ENCODE measurements around the gene BTNL2.

The BTNL2 gene

GRCh38 chr6:32413427-32414047 lies 6.6 kb upstream of the BTNL2 start:
- no peak for DNase-seq

GRCh38 chr6:32411566-32412327 lies 4.8 kb upstream of the BTNL2 start:
- DNase-seq: no peak

DNA sequence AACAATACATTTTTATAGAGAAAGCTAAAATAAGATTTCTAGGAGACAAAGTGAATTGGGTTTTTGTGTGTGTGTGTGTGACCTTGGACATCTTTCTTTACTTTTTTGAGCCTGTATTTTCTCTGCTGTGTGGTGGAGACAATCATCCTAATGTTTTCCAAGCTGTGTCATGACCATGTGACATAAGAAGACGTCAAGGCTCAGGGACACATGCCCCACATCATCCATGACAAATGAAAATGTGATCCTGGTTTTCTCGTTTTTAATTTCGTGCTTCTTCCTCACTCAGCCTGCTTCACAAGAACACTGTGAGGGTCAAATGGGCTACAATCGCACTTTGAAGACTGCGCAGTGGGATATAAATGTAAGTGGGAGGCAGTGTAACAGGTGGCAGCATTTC lies 3.9 kb upstream of the BTNL2 start:
- DNase-seq: no peak

- no peak for DNase-seq
Observed at GRCh38 chr6:32406197-32406596, 784 bp downstream of the BTNL2 start.

DNA sequence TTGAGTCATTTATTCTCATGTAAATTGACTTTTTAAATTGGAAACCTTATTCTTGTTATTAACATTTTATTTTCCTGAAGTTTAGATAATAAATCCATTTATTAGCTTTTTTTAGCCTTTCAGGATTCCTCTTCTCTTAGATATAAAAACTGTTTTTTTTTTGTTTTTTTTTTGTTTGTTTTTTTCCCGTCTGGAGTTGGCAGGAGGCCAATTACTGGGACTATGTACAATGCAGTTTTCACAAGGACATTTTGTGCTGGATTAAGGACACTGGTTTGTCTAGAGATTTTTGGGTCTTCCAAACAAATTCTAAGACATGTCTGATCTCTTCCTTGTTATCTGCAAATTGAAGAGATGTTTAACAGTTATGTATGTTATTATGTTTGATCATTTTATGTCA lies 1.3 kb downstream of the BTNL2 start:
- no peak for DNase-seq

GRCh38 chr6:32402812-32403211 lies 4.2 kb downstream of the BTNL2 start:
- no peak for DNase-seq

- no peak for DNase-seq
Observed at GRCh38 chr6:32401284-32401963, 5.6 kb downstream of the BTNL2 start.

DNA sequence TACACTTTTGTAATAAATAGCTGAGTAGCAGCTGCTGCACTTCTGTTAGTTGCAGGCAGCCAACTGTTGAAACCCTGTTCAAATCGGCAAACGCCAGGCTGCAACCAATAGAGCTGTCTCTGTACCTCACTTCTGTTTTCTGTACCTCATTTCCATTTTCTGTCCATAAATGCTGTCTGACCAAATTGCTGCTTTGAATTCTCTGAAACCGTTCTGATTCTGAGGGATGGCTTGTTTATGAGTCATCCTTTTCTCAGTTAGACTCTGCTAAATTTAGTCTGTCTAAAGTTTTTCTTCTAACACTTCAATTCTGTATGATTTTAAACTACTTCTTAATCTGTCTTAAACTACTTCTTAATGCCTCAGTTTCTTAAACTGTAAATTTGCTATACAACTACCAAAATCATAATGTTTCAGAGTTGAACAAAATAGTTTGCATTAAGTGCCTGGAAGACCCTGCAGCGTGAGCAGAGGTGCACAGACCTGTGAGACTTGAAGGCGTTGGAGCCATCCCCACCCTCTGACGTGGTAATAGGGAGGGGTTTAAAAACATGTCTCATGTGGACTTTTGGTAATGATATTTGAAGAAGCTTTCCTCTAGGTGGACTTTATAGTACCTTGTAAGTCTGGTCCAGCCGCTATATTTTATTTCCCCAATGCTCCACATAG lies 9.6 kb downstream of the BTNL2 start:
- DNase-seq: no peak

DNA sequence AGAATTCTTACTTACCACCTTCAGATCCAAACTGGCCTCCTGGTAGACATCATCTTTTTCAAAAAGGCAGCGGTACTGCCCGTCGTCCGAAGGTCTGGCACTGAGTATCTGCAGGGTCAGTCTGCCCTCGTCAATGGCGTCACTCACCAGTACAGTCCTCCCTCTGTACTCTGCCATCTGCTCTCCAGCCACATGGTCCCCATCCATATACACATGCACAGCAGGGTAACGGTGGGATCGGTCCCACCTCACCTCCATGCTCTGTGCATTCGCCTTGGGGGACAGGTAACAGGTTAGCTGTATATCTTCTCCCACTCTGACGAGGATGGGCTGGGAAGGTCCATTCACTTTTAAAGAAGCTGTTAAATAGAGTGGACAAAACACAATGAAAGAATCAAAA lies 11.0 kb downstream of the BTNL2 start:
- DNase-seq: no peak

DNA sequence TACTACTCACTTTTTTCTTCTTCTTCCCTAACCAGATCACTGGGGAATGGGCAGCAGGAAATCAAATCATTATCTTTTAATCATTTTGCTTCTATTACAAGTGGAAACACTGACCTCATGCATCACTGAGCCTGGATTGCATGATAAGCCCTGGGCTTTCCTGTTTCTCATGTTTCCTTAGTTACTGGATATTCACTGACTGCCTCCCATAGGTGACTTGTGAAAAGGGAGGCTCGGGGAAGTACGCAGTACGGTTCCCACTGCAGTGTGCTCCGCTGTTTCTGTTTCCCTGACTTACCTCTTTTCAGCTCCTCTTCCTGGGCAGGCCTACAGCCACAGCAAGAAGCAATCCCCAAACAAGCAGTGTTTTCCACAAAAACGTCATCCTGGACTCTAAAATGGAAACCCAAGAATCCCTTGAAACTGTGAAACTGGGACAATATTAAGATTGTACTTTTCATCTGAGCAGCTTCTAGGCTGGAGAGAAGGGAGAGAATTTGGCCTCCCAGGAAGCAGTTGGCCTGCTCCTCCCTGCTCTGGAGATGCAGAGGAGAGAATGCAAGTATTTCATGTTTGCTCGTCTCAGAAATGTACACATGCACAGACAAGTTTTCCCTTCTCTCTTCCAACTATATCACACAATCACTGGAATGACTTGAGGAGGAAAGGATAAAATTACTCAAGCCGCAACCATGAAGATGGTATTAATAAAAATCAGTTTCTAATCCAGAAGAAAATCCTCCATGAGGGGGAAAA lies 13.1 kb downstream of the BTNL2 start:
- DNase-seq: no peak

GRCh38 chr6:32391505-32391904 lies 15.5 kb downstream of the BTNL2 start:
- no peak for DNase-seq

GRCh38 chr6:32387589-32388340 lies 19.2 kb downstream of the BTNL2 start:
- DNase-seq: no peak

DNA sequence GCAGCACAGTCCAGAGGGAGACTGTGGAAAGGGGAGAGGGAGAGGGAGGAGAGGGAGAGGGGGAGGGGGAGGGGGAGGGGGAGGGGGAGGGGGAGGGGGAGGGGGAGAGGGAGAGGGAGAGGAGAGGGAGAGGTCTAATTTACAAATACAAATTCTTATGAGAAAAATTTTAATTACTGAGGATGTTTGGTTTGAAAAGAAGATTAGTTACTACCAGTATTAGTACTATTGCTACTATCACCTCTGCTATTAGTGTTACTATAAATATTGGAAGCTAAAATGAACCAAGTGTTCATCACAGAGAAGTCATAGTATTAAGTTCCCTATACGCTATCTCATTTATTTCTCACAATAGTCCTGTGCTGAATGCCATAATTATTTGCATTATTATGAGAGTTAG lies 20.9 kb downstream of the BTNL2 start:
- DNase-seq: no peak

GRCh38 chr6:32382757-32383420 lies 24.1 kb downstream of the BTNL2 start:
- DNase-seq: no peak

- DNase-seq: no peak
Observed at GRCh38 chr6:32379545-32379944, 27.4 kb downstream of the BTNL2 start.

- no peak for DNase-seq
Observed at GRCh38 chr6:32375739-32376529, 31.0 kb downstream of the BTNL2 start.

- DNase-seq: no peak
Observed at GRCh38 chr6:32371803-32372202, 35.2 kb downstream of the BTNL2 start, which contains the start of gene TSBP1. TSS of gene TSBP1 (minus strand) at chr6:32371903. CDS start at chr6:32371706, 197 bp downstream.

DNA sequence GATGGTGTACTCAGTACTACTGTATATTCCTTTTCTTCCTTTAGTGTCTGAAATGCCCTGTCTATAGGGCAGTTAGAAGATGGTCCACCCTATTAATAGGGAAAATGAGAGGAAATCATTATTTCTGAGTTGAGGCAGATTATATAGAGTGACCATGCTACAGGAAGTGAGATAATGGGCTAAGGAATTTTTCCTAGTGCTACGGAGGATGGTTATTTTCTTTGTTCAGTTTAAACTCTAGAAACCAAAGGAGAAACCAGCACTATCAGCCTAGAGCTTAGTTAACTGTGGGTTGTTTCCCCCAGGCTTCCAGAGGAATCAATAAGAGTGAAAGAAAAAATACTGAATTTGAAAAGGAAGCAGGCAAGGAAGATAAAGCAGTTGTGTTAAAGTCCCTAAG lies 35.8 kb downstream of the BTNL2 start:
- DNase-seq: no peak

GRCh38 chr6:32370505-32370904 lies 36.5 kb downstream of the BTNL2 start:
- no peak for DNase-seq

DNA sequence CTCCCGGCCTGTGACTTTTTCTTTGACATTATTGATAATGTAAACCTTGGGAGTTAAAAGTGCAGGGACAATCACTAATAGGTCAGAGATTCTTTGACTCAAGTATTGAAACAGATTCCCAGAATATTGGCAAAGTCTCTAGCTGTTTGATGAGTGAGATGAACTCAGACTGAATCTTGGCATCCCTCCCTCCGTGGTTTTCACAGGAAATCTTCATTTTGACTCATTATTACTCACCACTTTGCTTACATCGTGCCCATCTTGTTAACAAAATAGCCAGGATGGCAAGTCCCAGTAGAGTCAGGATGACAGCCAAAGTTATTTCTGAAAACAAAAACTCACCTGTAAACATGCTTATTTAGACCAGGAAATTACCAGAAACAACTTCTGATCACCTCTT lies 37.3 kb downstream of the BTNL2 start:
- DNase-seq: no peak

DNA sequence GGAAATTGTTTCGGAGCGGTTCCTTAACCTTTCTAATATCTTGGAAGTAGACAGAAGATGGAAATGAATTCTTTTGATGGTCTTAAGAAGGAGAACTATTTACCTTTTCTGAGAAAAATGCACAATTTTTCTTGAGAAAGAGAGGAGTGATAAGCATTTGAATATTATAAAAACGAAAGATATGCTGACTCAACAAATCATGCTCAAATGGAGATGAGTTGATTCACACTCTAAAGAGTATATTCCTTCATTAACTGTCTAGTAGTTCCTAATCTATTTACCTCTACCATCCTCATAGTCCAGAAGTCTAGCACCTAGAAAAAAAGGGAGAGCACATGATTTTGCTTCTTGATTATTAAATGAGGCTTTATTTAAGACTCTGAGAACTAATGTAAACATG lies 39.3 kb downstream of the BTNL2 start:
- no peak for DNase-seq

Measured in cortex of kidney (tissue), 1 donor.